KMS-11 (cell line): ENCODE measurements around the gene ROR1.

Experiments used
- H2AFZ ChIP-seq: fragments of 200-600 bp; sonication (generic); 2 replicates; pipeline ENCODE4 v1.6.1; 2016; ENCODE audit warnings: antibody characterized with exemption, mixed run types, low read depth
- H3K27ac ChIP-seq: fragments of 200-600 bp; sonication (generic); 2 replicates; pipeline ENCODE4 v1.6.1; 2016; ENCODE audit warnings: mild to moderate bottlenecking, mixed run types
- H3K27me3 ChIP-seq: fragments of 200-600 bp; sonication (generic); 2 replicates; pipeline ENCODE4 v1.6.1; 2017; ENCODE audit warnings: mild to moderate bottlenecking, low read depth, mixed run types, moderate library complexity; ENCODE audit not compliant: insufficient read depth
- H3K36me3 ChIP-seq: fragments of 200-600 bp; sonication (generic); 2 replicates; pipeline ENCODE4 v1.6.1; 2017; ENCODE audit warnings: mild to moderate bottlenecking, mixed run types; ENCODE audit not compliant: insufficient read depth
- H3K4me1 ChIP-seq: fragments of 200-600 bp; sonication (generic); 2 replicates; pipeline ENCODE4 v1.6.1; 2016; ENCODE audit warnings: mild to moderate bottlenecking, low read depth, mixed run types; ENCODE audit not compliant: poor library complexity, severe bottlenecking
- H3K4me2 ChIP-seq: fragments of 200-600 bp; sonication (generic); 2 replicates; pipeline ENCODE4 v1.7.0; 2016; ENCODE audit warnings: mild to moderate bottlenecking, mixed run types
- H3K4me3 ChIP-seq: fragments of 200-600 bp; sonication (generic); IDR thresholded peaks from 2 replicates; pipeline ENCODE4 v1.6.1; 2017; ENCODE audit warnings: low read depth, low read length, mixed read lengths; ENCODE audit not compliant: insufficient read depth
- H3K79me2 ChIP-seq: fragments of 200-600 bp; sonication (generic); 2 replicates; pipeline ENCODE4 v1.6.1; 2016; ENCODE audit warnings: low read depth, mixed run types; ENCODE audit not compliant: insufficient read depth
- H3K9ac ChIP-seq: fragments of 200-600 bp; sonication (generic); 2 replicates; pipeline ENCODE4 v1.6.1; 2016; ENCODE audit warnings: mild to moderate bottlenecking, mixed run types
- H4K20me1 ChIP-seq: fragments of 200-600 bp; sonication (generic); 2 replicates; pipeline ENCODE4 v1.6.1; 2016; ENCODE audit warnings: mild to moderate bottlenecking, mixed run types; ENCODE audit not compliant: insufficient read depth
- TF ChIP-seq, protein P1 (sequence below): fragments of 200-600 bp; sonication (generic); conservative IDR thresholded peaks from 2 replicates; pipeline ENCODE4 v1.6.1; 2017; ENCODE audit warnings: low read depth, mild to moderate bottlenecking, antibody characterized with exemption, low read length, moderate library complexity, mixed read lengths

The ROR1 gene

GRCh38 chr1:63750721-63751120 lies 23.1 kb upstream of the ROR1 start:
- Histone ChIP-seq H3K27ac (no peak overlapping the region), H2AFZ (no peak overlapping the region), H3K4me2 (no peak overlapping the region), H3K9ac (no peak overlapping the region), H3K4me1 (no peaks in the 10 kb centered on the region), H3K79me2 (no peaks in the 10 kb centered on the region), H4K20me1 (no peaks in the 10 kb centered on the region), H3K4me3 (no peak overlapping the region), H3K36me3 (no peaks in the 10 kb centered on the region), H3K27me3 (no peaks in the 10 kb centered on the region)
- TF ChIP-seq, protein P1, sequence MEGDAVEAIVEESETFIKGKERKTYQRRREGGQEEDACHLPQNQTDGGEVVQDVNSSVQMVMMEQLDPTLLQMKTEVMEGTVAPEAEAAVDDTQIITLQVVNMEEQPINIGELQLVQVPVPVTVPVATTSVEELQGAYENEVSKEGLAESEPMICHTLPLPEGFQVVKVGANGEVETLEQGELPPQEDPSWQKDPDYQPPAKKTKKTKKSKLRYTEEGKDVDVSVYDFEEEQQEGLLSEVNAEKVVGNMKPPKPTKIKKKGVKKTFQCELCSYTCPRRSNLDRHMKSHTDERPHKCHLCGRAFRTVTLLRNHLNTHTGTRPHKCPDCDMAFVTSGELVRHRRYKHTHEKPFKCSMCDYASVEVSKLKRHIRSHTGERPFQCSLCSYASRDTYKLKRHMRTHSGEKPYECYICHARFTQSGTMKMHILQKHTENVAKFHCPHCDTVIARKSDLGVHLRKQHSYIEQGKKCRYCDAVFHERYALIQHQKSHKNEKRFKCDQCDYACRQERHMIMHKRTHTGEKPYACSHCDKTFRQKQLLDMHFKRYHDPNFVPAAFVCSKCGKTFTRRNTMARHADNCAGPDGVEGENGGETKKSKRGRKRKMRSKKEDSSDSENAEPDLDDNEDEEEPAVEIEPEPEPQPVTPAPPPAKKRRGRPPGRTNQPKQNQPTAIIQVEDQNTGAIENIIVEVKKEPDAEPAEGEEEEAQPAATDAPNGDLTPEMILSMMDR = no peak

GRCh38 chr1:63752176-63752575 lies 21.6 kb upstream of the ROR1 start:
- no peaks in the 10 kb centered on the region for H3K4me1 ChIP-seq
- no peaks in the 10 kb centered on the region for H4K20me1 ChIP-seq
- no peak overlapping the region for H3K4me2 ChIP-seq
- no peak overlapping the region for H3K27ac ChIP-seq
- H3K4me3 ChIP-seq = no peak overlapping the region
- H3K9ac ChIP-seq = no peak overlapping the region
- no peak overlapping the region for H2AFZ ChIP-seq
- H3K79me2 ChIP-seq = no peaks in the 10 kb centered on the region
- no peaks in the 10 kb centered on the region for H3K36me3 ChIP-seq
- H3K27me3 ChIP-seq = no peaks in the 10 kb centered on the region
- TF ChIP-seq, protein P1 = no peak

DNA sequence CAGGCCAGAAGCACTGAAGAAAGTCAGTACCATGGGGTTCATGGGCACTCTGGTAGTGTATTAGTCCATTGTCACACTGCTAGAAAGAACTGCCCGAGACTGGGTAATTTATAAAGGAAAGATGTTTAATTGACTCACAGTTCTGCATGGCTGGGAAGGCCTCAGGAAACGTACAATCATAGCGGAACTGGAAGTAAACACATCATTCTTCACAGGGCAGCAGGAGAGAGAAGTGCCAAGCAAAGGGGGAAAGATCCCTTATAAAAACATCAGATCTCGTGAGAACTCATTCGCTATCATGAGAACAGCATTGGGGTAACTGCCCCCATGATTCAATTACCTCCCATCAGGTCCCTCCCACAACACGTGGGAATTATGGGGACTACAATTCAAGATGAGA lies 20.2 kb upstream of the ROR1 start:
- Histone ChIP-seq H3K4me3 (no peak overlapping the region), H3K4me2 (no peak overlapping the region), H3K4me1 (no peaks in the 10 kb centered on the region), H2AFZ (no peak overlapping the region), H3K27me3 (no peaks in the 10 kb centered on the region), H3K9ac (no peak overlapping the region), H4K20me1 (no peaks in the 10 kb centered on the region), H3K27ac (no peak overlapping the region), H3K79me2 (no peaks in the 10 kb centered on the region), H3K36me3 (no peaks in the 10 kb centered on the region)
- TF ChIP-seq, protein P1 = no peak

DNA sequence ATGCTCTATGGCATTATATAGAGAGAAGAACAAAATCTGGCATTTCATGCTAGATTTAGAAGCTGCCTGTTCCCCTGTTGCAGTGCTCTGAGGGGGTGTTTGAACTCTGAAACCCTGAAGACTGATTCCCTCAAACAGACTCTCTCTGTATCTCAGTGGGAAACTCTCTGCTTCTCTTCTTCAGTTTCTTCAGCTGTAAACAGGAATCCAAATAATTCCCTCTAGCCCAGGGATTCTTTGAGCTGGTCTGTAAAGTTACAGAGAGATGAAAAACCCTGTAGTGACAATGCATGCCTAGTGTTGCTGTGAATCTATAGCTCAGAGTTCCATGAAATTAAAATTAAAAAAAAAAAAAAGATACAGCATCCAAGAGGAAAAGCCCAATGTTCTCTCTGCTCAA lies 17.0 kb upstream of the ROR1 start:
- H3K4me2 ChIP-seq = no peak overlapping the region
- no peaks in the 10 kb centered on the region for H3K27me3 ChIP-seq
- H3K4me1 ChIP-seq = no peaks in the 10 kb centered on the region
- no peak overlapping the region for H3K27ac ChIP-seq
- H3K36me3 ChIP-seq = no peaks in the 10 kb centered on the region
- H3K9ac ChIP-seq = no peak overlapping the region
- H2AFZ ChIP-seq = no peak overlapping the region
- no peaks in the 10 kb centered on the region for H4K20me1 ChIP-seq
- no peak overlapping the region for H3K4me3 ChIP-seq
- TF ChIP-seq, protein P1 = no peak
- no peaks in the 10 kb centered on the region for H3K79me2 ChIP-seq
